A673 (cell line): Measurements from ENCODE around the gene RBP3. TPM values are rescaled to one million over a fixed set of nuclear protein-coding genes. Genes with fewer than 3 reads are reported as not detected.

Source experiments
- BruUV-seq: library from RNA; stranded (reverse); fragments of 400-500 nt; replicated peaks from 2 replicates; lab custom pipeline; 2021; lab: Mats Ljungman, UMichigan
- CTCF ChIA-PET: fragments of 300-600 bp; sonication (Branson Sonifier 250); formaldehyde crosslinking; loops from one replicate; lab custom pipeline; 2022; ENCODE audit warnings: antibody characterized with exemption; lab: Charles Lee
- POLR2A ChIA-PET: fragments of 300-600 bp; sonication (Branson Sonifier 250); formaldehyde crosslinking; loops from one replicate; lab custom pipeline; 2022; ENCODE audit warnings: antibody characterized with exemption; ENCODE audit not compliant: low non-redundant PET; lab: Charles Lee
- DNase-seq: peaks from one replicate; pipeline ENCODE4 v3.0.0-alpha.2; 2015; ENCODE audit warnings: low spot score
- H3K27ac ChIP-seq: fragments of 200-600 bp; sonication (generic); 2 replicates; pipeline ENCODE4 v1.5.1; 2016; ENCODE audit warnings: mixed run types, low read depth, mild to moderate bottlenecking, mixed read lengths, antibody characterized with exemption, low read length; ENCODE audit not compliant: poor library complexity, severe bottlenecking
- H3K27me3 ChIP-seq: fragments of 200-600 bp; sonication (generic); replicated peaks from 2 replicates; pipeline ENCODE4 v1.6.1; 2017; ENCODE audit warnings: mixed run types, low read depth, mild to moderate bottlenecking, mixed read lengths, antibody characterized with exemption, low read length; ENCODE audit not compliant: insufficient read depth, poor library complexity
- H3K36me3 ChIP-seq: fragments of 200-600 bp; sonication (generic); 2 replicates; pipeline ENCODE4 v1.6.1; 2016; ENCODE audit warnings: mixed run types, mild to moderate bottlenecking, mixed read lengths, antibody characterized with exemption, low read length; ENCODE audit not compliant: insufficient read depth, poor library complexity, severe bottlenecking
- H3K4me1 ChIP-seq: fragments of 200-600 bp; sonication (generic); 2 replicates; pipeline ENCODE4 v1.6.1; 2017; ENCODE audit warnings: mixed run types, mild to moderate bottlenecking, mixed read lengths, antibody characterized with exemption, low read length; ENCODE audit not compliant: insufficient read depth, poor library complexity, severe bottlenecking
- H3K4me3 ChIP-seq: fragments of 200-600 bp; sonication (generic); 2 replicates; pipeline ENCODE4 v1.5.1; 2016; ENCODE audit warnings: low read depth, mixed run types, mild to moderate bottlenecking, mixed read lengths, low read length; ENCODE audit not compliant: poor library complexity, severe bottlenecking
- H3K9me3 ChIP-seq: fragments of 200-600 bp; sonication (generic); 2 replicates; pipeline ENCODE4 v1.6.1; 2016; ENCODE audit warnings: mixed run types, low read depth, mild to moderate bottlenecking, mixed read lengths, antibody characterized with exemption, low read length; ENCODE audit not compliant: poor library complexity, severe bottlenecking
- EZH2 ChIP-seq: fragments of 200-600 bp; sonication (generic); IDR thresholded peaks from 2 replicates; pipeline ENCODE4 v1.6.1; 2017; ENCODE audit warnings: borderline replicate concordance, low read depth, mild to moderate bottlenecking, mixed read lengths, antibody characterized with exemption, low read length; ENCODE audit not compliant: poor library complexity, severe bottlenecking
- intact Hi-C: fragments of 100-400 bp; cut with micrococcal nuclease; formaldehyde crosslinking; loops from one replicate; pipeline ENCODE4 v1.10.0; 2022; ENCODE audit not compliant: unreplicated experiment
- total RNA-seq: library from RNA; stranded (reverse); gene quantifications from 2 replicates; pipeline ENCODE4 v1.2.3, GENCODE V29; 2021
- TF ChIP-seq, protein P1 (sequence below): fragments of 300-800, 200-600 bp; sonication (generic); conservative IDR thresholded peaks from 2 replicates; pipeline ENCODE4 v1.5.1; 2017; ENCODE audit warnings: low read depth, mild to moderate bottlenecking, antibody characterized with exemption, low read length, moderate library complexity, mixed read lengths

RBP3 gene
- total RNA-seq, 1 experiment from 2014 or later = not detected

DNA sequence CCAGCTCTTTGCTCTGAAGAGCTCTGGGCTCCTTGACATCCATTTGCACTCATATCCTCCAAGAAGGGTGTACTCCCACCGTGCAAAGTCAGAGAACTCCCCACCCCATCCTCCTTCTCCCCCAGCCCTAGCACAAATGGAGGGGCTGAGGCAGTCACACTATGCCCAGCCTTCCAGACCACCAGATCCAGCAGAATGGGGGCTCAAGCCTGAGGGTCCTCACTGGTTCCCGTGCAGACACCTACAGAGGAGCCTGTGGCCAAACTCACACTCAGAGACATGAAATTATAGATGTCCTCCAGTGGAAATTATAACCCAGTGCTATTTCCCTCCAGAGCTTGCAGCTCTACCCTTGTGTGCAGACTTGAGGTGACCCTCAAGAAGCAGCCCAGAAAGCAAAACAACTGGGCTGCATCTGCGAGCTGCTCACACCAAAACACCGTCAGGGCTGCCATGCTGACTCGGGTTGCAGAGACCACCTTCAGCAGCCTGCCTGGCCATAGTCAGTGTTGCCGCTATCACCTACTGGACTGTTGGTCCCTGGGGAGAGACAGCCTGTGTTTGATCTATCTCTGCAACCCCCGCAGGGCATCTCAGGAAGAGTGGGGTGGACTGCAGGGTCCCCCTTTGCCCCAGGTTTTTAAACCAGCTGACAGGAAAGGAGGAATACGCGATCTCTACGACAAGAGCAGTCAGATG, 28.5 kb downstream of the RBP3 start:
- H3K4me3 ChIP-seq = no peak overlapping the region
- H3K36me3 ChIP-seq = no peaks in the 10 kb centered on the region
- H3K27me3 ChIP-seq = peaks cover 42% of the 10 kb centered on the region
- TF ChIP-seq EZH2 = no peak
- TF ChIP-seq, protein P1, sequence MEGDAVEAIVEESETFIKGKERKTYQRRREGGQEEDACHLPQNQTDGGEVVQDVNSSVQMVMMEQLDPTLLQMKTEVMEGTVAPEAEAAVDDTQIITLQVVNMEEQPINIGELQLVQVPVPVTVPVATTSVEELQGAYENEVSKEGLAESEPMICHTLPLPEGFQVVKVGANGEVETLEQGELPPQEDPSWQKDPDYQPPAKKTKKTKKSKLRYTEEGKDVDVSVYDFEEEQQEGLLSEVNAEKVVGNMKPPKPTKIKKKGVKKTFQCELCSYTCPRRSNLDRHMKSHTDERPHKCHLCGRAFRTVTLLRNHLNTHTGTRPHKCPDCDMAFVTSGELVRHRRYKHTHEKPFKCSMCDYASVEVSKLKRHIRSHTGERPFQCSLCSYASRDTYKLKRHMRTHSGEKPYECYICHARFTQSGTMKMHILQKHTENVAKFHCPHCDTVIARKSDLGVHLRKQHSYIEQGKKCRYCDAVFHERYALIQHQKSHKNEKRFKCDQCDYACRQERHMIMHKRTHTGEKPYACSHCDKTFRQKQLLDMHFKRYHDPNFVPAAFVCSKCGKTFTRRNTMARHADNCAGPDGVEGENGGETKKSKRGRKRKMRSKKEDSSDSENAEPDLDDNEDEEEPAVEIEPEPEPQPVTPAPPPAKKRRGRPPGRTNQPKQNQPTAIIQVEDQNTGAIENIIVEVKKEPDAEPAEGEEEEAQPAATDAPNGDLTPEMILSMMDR = no peak
- no peaks in the 10 kb centered on the region for H3K9me3 ChIP-seq
- H3K4me1 ChIP-seq = no peaks in the 10 kb centered on the region
- CTCF ChIA-PET = no interaction called here
- no peak for DNase-seq
- BruUV-seq = no TSS peak
- POLR2A ChIA-PET = no interaction called here
- intact Hi-C loops = loop anchor here (10.0 kb wide), 1 partner anchor 62 kb away; no protein-coding TSS in a partner anchor
- no peak overlapping the region for H3K27ac ChIP-seq

DNA sequence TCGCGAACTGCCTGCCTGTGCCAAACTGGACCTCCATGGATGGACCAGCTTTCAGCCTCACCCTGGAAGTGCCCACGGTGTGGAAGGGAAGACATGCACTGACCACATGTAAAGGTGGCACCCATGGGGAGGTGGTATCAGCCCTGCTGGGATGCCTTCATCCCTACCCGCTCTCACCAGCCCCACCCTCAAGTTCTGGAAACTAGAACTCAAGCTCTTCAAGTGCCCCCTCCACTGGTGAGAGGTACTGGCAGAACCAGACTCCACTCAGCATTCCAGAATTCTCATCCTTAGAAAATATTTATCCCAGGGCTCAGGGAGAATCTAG, 30.0 kb downstream of the RBP3 start:
- H3K4me3 ChIP-seq = no peak overlapping the region
- BruUV-seq = no TSS peak
- ChIA-PET CTCF (no interaction called here), POLR2A (no interaction called here)
- TF ChIP-seq, protein P1 = no peak
- no peak for TF ChIP-seq EZH2
- peaks cover 55% of the 10 kb centered on the region for H3K27me3 ChIP-seq
- DNase-seq = no peak
- no peaks in the 10 kb centered on the region for H3K9me3 ChIP-seq
- H3K4me1 ChIP-seq = peaks cover 1% of the 10 kb centered on the region
- H3K36me3 ChIP-seq = no peaks in the 10 kb centered on the region
- intact Hi-C loops = loop anchor here (10.0 kb wide), 1 partner anchor 63 kb away; no protein-coding TSS in a partner anchor
- H3K27ac ChIP-seq = no peak overlapping the region

DNA sequence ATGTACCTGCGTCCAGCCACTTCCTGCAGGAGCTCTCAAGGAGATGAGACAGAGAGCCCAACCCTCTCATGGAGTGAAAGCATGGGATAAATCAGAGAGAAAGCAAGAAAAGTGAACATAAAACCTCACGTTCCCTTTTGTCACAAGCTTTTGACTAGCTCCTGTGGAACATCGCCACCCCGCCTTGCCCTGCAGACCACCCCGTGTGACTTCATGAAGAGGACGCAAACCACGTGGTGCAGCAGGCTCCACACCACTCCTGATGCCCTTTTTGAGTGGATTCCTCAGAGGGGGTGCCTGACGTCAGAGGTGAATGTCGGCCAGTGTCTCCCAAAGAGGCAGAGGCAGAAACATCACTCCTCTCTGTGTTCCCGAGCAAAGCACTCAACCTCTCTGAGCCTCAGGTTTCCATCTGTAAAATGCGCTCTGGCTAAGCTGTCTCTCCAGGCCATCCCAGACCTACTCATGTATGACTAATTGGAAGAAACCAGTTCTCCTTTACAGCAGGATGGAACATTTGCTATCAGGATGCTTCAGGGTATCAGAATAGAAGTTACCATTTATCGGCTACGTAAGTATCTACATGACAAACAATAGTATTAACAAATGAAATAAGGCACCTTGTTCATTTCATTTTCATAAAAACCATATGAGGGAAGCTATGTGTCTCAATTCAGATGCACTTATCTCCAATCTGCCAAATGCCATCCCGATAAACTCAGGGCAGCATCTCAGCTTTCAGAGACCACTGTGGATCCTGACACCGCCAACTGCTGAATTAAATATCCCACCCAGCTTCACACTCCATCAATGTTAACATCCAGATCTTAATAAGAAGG, 30.7 kb downstream of the RBP3 start:
- DNase-seq = no peak
- no peak overlapping the region for H3K4me3 ChIP-seq
- intact Hi-C loops = loop anchor here (10.0 kb wide), 1 partner anchor 64 kb away; no protein-coding TSS in a partner anchor
- no peaks in the 10 kb centered on the region for H3K36me3 ChIP-seq
- no peaks in the 10 kb centered on the region for H3K9me3 ChIP-seq
- CTCF ChIA-PET = no interaction called here
- TF ChIP-seq, protein P1 = no peak
- TF ChIP-seq EZH2 = no peak
- no TSS peak for BruUV-seq
- H3K27me3 ChIP-seq = peaks cover 62% of the 10 kb centered on the region
- no peak overlapping the region for H3K27ac ChIP-seq
- peaks cover 7% of the 10 kb centered on the region for H3K4me1 ChIP-seq
- POLR2A ChIA-PET = no interaction called here
